ENCODE results near the gene RNF17. TPM values are rescaled to one million over a fixed set of nuclear protein-coding genes. Genes with fewer than 3 reads are reported as not detected.

Gene RNF17
- total RNA-seq, 2 experiments from 2014 or later, result not detected

- H3K9me3 Mint-ChIP-seq (ENCODE audit: low read depth), result no peaks in the 10 kb centered on the region
- no peak overlapping the region for H3K4me3 Mint-ChIP-seq
- CTCF ChIA-PET, result no interaction called here
- ATAC-seq (no peak), DNase-seq (no peak)
- no peaks in the 10 kb centered on the region for H3K27me3 Mint-ChIP-seq
- H3K4me1 Mint-ChIP-seq, result peaks cover 5% of the 10 kb centered on the region
- no peak overlapping the region for H3K27ac Mint-ChIP-seq
- peaks cover 38% of the 10 kb centered on the region for H3K36me3 Mint-ChIP-seq
Observed at GRCh38 chr13:24905242-24905641, 141.3 kb downstream of the RNF17 start.

- no peak for ATAC-seq
- no peak for DNase-seq
- Mint-ChIP-seq H3K9me3 (ENCODE audit: low read depth) (no peaks in the 10 kb centered on the region), H3K4me3 (no peak overlapping the region), H3K4me1 (peaks cover 7% of the 10 kb centered on the region), H3K36me3 (peaks cover 41% of the 10 kb centered on the region), H3K27me3 (no peaks in the 10 kb centered on the region), H3K27ac (no peak overlapping the region)
- CTCF ChIA-PET, result interaction anchor here (1.1 kb wide), 1 partner anchor 10 kb away, joined by 3 read pairs; no protein-coding TSS in a partner anchor
Observed at GRCh38 chr13:24906268-24906667, 142.3 kb downstream of the RNF17 start.

DNA sequence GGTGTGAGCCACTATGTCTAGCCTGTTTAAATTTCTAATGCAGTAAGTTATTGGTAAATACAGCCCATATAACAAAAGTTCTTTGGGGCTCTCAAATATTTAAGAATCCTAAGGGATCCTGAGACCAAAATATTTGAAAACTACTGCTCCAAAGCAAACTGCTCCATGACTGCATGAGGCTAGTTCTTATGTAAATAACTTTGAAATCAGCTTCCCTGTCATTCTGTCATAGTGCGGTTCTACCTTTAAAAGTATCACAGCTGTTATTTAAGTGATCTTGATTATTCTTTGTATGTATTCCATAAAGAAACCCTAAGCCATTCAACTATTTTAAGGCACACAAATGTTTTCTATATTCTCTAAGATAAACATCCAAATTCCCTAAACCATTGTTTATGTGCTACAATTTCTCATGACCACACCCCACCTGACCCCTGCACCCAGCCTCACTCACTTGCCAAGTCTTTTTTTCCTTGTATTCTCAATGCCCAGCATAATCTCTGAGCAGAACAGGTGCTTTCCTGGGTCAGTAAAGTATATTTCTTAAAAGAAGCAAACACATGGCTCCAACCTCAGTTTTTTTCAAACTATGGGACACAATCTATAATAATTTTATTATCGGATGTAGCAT lies 146.6 kb downstream of the RNF17 start:
- peaks cover 30% of the 10 kb centered on the region for H3K36me3 Mint-ChIP-seq
- no peak for ATAC-seq
- CTCF ChIA-PET, result no interaction called here

GRCh38 chr13:24911133-24911908 lies 147.4 kb downstream of the RNF17 start:
- ATAC-seq (no peak), DNase-seq (no peak)
- CTCF ChIA-PET, result no interaction called here
- peaks cover 26% of the 10 kb centered on the region for H3K36me3 Mint-ChIP-seq
- H3K27ac Mint-ChIP-seq, result no peak overlapping the region
- no peaks in the 10 kb centered on the region for H3K9me3 Mint-ChIP-seq (ENCODE audit: low read depth)
- peaks cover 13% of the 10 kb centered on the region for H3K4me1 Mint-ChIP-seq
- no peak overlapping the region for H3K4me3 Mint-ChIP-seq
- no peaks in the 10 kb centered on the region for H3K27me3 Mint-ChIP-seq

More for the DNA sequence above, 146.6 kb downstream of the RNF17 start:
- H3K9me3 Mint-ChIP-seq (ENCODE audit: low read depth), result no peaks in the 10 kb centered on the region
- no peak overlapping the region for H3K27ac Mint-ChIP-seq
- peaks cover 11% of the 10 kb centered on the region for H3K4me1 Mint-ChIP-seq
- H3K27me3 Mint-ChIP-seq, result no peaks in the 10 kb centered on the region
- no peak overlapping the region for H3K4me3 Mint-ChIP-seq
- no peak for DNase-seq

GRCh38 chr13:24916464-24916863 lies 152.5 kb downstream of the RNF17 start:
- Mint-ChIP-seq H3K4me1 (peaks cover 22% of the 10 kb centered on the region), H3K27ac (no peak overlapping the region), H3K27me3 (no peaks in the 10 kb centered on the region), H3K4me3 (no peak overlapping the region), H3K9me3 (ENCODE audit: low read depth) (no peaks in the 10 kb centered on the region), H3K36me3 (peaks cover 8% of the 10 kb centered on the region)
- no peak for DNase-seq
- no peak for ATAC-seq
- CTCF ChIA-PET, result interaction anchor here (1.4 kb wide), 1 partner anchor 10 kb away, joined by 3 read pairs; no protein-coding TSS in a partner anchor

- Mint-ChIP-seq H3K36me3 (peaks cover 6% of the 10 kb centered on the region), H3K9me3 (ENCODE audit: low read depth) (no peaks in the 10 kb centered on the region), H3K4me3 (peak overlapping the region; percentile 27), H3K4me1 (peaks cover 29% of the 10 kb centered on the region), H3K27ac (no peak overlapping the region), H3K27me3 (no peaks in the 10 kb centered on the region)
- DNase-seq (no peak), ATAC-seq (no peak)
- CTCF ChIA-PET, result no interaction called here
Observed at GRCh38 chr13:24921003-24921402, 157.0 kb downstream of the RNF17 start.

- Mint-ChIP-seq H3K4me3 (peak overlapping the region; percentile 99), H3K4me1 (peaks cover 29% of the 10 kb centered on the region), H3K27ac (peak overlapping the region; percentile 98), H3K9me3 (ENCODE audit: low read depth) (no peaks in the 10 kb centered on the region), H3K27me3 (no peaks in the 10 kb centered on the region), H3K36me3 (peaks cover 6% of the 10 kb centered on the region)
- CTCF ChIA-PET, result no interaction called here
- DNase-seq, result no peak
- no peak for ATAC-seq
Observed at GRCh38 chr13:24921881-24922280, 157.9 kb downstream of the RNF17 start.

DNA sequence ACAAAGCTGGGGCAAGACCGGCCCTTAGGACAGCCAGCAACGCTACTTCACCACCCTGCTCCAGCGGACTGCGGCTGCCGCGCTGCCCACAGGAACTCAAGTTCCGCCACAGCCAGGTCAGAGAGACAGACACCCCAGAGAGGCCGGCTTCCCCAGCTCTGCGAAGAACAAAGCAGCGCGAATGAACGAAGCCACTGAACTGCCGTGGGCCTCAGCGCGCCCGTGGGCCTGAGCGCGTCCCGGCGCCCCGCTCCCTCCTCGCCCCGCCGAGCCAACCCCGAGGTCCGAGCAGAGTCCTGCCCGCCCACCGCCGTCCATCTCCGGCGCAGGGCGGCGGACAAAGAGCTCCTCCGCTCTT lies 158.4 kb downstream of the RNF17 start:
- Mint-ChIP-seq H3K9me3 (ENCODE audit: low read depth) (no peaks in the 10 kb centered on the region), H3K36me3 (peaks cover 6% of the 10 kb centered on the region), H3K27me3 (no peaks in the 10 kb centered on the region), H3K4me3 (peak overlapping the region; percentile 99), H3K4me1 (peaks cover 29% of the 10 kb centered on the region), H3K27ac (peak overlapping the region; percentile 98)
- ATAC-seq (peak; percentile 47), DNase-seq (peak; percentile 67)
- CTCF ChIA-PET, result no interaction called here

DNA sequence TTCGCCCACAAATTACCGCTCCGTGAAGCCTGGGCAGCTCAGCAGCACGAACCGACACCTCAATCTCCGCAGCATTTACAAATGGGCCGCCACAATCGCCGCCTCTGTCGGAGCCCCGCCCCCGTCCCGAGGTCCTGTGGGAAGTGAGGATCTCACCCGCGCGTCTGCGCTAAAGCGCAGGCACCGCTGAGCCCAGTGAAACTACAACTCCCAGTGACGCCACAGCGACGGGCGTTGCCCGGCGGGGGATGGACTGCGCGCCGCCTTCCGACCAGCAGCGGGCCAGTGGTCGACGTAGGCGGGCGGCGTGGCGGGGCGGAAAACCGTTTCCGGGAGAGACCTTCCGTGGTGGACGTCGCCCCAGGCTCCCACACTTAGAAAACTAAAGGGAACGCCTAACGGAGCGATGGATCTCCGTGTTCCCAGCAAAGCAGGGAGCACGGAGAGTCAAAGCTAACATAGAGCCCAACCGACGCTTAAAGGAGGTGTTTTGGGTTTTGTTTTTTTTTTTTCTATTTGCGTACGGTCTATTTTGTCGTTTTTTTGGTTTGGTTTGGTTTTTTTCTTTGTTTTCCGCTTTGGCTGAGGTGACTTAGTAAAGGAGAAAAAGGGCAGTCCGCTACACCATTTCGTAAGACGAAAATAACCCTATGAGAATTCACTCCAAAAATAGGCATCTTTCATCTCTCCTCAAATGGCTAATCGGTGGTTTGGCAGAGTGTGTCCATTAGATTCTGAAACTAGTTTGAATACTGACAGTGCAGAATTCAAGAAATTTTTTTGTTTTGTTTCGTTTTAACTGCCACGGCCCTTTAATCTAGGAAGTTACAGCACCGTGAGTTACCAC lies 159.0 kb downstream of the RNF17 start:
- peaks cover 29% of the 10 kb centered on the region for H3K4me1 Mint-ChIP-seq
- peak overlapping the region; percentile 98 for H3K27ac Mint-ChIP-seq
- H3K9me3 Mint-ChIP-seq (ENCODE audit: low read depth), result no peaks in the 10 kb centered on the region
- H3K36me3 Mint-ChIP-seq, result peaks cover 6% of the 10 kb centered on the region
- no peaks in the 10 kb centered on the region for H3K27me3 Mint-ChIP-seq
- ATAC-seq (peak; percentile 99), DNase-seq (peak; percentile 98)
- CTCF ChIA-PET, result no interaction called here
- peak overlapping the region; percentile 99 for H3K4me3 Mint-ChIP-seq

- H3K4me1 Mint-ChIP-seq, result peaks cover 23% of the 10 kb centered on the region
- no peak overlapping the region for H3K27ac Mint-ChIP-seq
- ATAC-seq (no peak), DNase-seq (no peak)
- H3K27me3 Mint-ChIP-seq, result peaks cover 4% of the 10 kb centered on the region
- H3K9me3 Mint-ChIP-seq (ENCODE audit: low read depth), result no peaks in the 10 kb centered on the region
- CTCF ChIA-PET, result no interaction called here
- H3K4me3 Mint-ChIP-seq, result no peak overlapping the region
- peaks cover 4% of the 10 kb centered on the region for H3K36me3 Mint-ChIP-seq
Observed at GRCh38 chr13:24925318-24926231, 161.6 kb downstream of the RNF17 start.

DNA sequence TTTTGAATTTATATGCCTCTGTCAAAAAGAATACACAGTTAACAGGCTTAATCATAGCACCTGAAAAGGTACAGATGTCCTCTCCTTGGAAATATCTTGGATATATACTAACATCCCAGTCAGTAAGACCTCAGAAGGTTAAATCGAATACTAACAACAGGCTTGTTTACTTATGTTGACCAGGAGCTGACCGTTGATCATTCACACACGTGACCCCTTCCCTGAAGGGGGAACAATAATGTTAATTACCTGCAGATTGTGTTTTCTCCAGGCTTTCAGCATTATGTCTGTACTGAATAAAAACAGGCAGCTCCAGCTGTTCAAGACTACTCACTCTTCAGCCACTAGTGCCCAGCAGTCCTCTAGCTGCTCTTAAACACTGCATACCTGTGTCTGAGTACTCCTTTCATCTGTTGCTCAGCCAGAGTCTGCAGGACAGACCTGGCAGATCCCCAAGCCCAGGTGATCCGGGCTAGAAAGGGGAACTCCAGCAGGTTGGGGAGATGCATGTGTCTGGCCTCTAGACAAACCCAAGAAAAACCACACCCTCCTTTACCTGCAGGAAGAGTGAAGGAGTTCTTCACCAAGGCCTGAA lies 163.9 kb downstream of the RNF17 start:
- ATAC-seq, result no peak
- no peak overlapping the region for H3K4me3 Mint-ChIP-seq
- no peaks in the 10 kb centered on the region for H3K9me3 Mint-ChIP-seq (ENCODE audit: low read depth)

GRCh38 chr13:24929196-24929595 lies 165.2 kb downstream of the RNF17 start:
- Mint-ChIP-seq H3K27ac (no peak overlapping the region), H3K4me3 (no peak overlapping the region), H3K4me1 (peaks cover 11% of the 10 kb centered on the region), H3K27me3 (peaks cover 33% of the 10 kb centered on the region), H3K36me3 (peaks cover 6% of the 10 kb centered on the region), H3K9me3 (ENCODE audit: low read depth) (no peaks in the 10 kb centered on the region)
- DNase-seq, result no peak
- ATAC-seq, result no peak
- CTCF ChIA-PET, result no interaction called here

More for the DNA sequence above, 163.9 kb downstream of the RNF17 start:
- CTCF ChIA-PET, result no interaction called here
- Mint-ChIP-seq H3K27me3 (peaks cover 24% of the 10 kb centered on the region), H3K4me1 (peaks cover 15% of the 10 kb centered on the region), H3K27ac (no peak overlapping the region), H3K36me3 (peaks cover 6% of the 10 kb centered on the region)
- DNase-seq, result no peak

All from activated CD8-positive, alpha-beta memory T cell treated with anti-CD3 and anti-CD28 coated beads, Interleukin-2, amount 10 ng/mL, durations not matched to agents 7 days and 5 days (primary cell).